KG1 (cell line): ENCODE data around the gene TRAT1.

Source experiments
- DNase-seq: peaks from one replicate; lab custom pipeline; 2025; lab: John Stamatoyannopoulos, UW

The TRAT1 gene

GRCh38 chr3:108861401-108861800, 38.8 kb downstream of the TRAT1 start:
- DNase-seq, result no peak

- no peak for DNase-seq
Measured at GRCh38 chr3:108862865-108863798, 40.5 kb downstream of the TRAT1 start.

GRCh38 chr3:108863799-108864135, 41.2 kb downstream of the TRAT1 start:
- DNase-seq, result no peak

- no peak for DNase-seq
Measured at GRCh38 chr3:108877901-108878300, 55.3 kb downstream of the TRAT1 start.

- DNase-seq, result no peak
Measured at GRCh38 chr3:108879915-108880314, 57.3 kb downstream of the TRAT1 start.

- no peak for DNase-seq
Measured at GRCh38 chr3:108882762-108883161, 60.2 kb downstream of the TRAT1 start.

GRCh38 chr3:108883373-108883772, 60.8 kb downstream of the TRAT1 start:
- no peak for DNase-seq

- no peak for DNase-seq
Measured at GRCh38 chr3:108887121-108887520, 64.5 kb downstream of the TRAT1 start.

- no peak for DNase-seq
Measured at GRCh38 chr3:108887777-108888176, 65.2 kb downstream of the TRAT1 start.

GRCh38 chr3:108891833-108892232, 69.2 kb downstream of the TRAT1 start:
- no peak for DNase-seq

- DNase-seq, result no peak
Measured at GRCh38 chr3:108894981-108895380, 72.4 kb downstream of the TRAT1 start.

- no peak for DNase-seq
Measured at GRCh38 chr3:108897883-108898282, 75.3 kb downstream of the TRAT1 start.

- DNase-seq, result no peak
Measured at GRCh38 chr3:108899530-108899929, 76.9 kb downstream of the TRAT1 start.
